H9 (cell line): Measurements from ENCODE around the gene PDPK1. TPM values are rescaled to one million over a fixed set of nuclear protein-coding genes. Genes with fewer than 3 reads are reported as not detected.

ENCODE experiments used
- DNase-seq: peaks from one replicate; pipeline ENCODE4 v3.0.0-alpha.2; 2017
- H2AFZ ChIP-seq: one replicate; pipeline ENCODE4 v1.6.1; 2013; ENCODE audit warnings: mild to moderate bottlenecking, low read length, control low read depth, moderate library complexity
- H2AK5ac ChIP-seq: 2 replicates; pipeline ENCODE4 v1.6.1; 2013; ENCODE audit warnings: low read length, control low read depth, mixed read lengths; ENCODE audit not compliant: insufficient read length
- H2BK120ac ChIP-seq: one replicate; pipeline ENCODE4 v1.6.1; 2013; ENCODE audit warnings: low read depth, mild to moderate bottlenecking, low read length, control low read depth, inconsistent platforms; ENCODE audit not compliant: poor library complexity, severe bottlenecking
- H2BK12ac ChIP-seq: 2 replicates; pipeline ENCODE4 v1.6.1; 2013; ENCODE audit warnings: low read length, control low read depth, mixed read lengths, low read depth; ENCODE audit not compliant: insufficient read length
- H2BK15ac ChIP-seq: 2 replicates; pipeline ENCODE4 v1.6.1; 2013; ENCODE audit warnings: low read depth, low read length, control low read depth
- H2BK20ac ChIP-seq: one replicate; pipeline ENCODE4 v1.6.1; 2013; ENCODE audit warnings: low read depth, mild to moderate bottlenecking, low read length, control low read depth, inconsistent platforms; ENCODE audit not compliant: poor library complexity, severe bottlenecking
- H2BK5ac ChIP-seq: 2 replicates; pipeline ENCODE4 v1.6.1; 2013; ENCODE audit warnings: low read length, control low read depth, mixed read lengths; ENCODE audit not compliant: insufficient read length
- H3K14ac ChIP-seq: 2 replicates; pipeline ENCODE4 v1.6.1; 2013; ENCODE audit warnings: low read length, control low read depth; ENCODE audit not compliant: insufficient read depth
- H3K18ac ChIP-seq: 2 replicates; pipeline ENCODE4 v1.6.1; 2013; ENCODE audit warnings: low read depth, mild to moderate bottlenecking, mixed read lengths, low read length, control low read depth; ENCODE audit not compliant: insufficient read length
- H3K23ac ChIP-seq: 2 replicates; pipeline ENCODE4 v1.6.1; 2013; ENCODE audit warnings: low read length, control low read depth, mixed read lengths, low read depth; ENCODE audit not compliant: insufficient read length
- H3K23me2 ChIP-seq: 2 replicates; pipeline ENCODE4 v1.6.1; 2013; ENCODE audit warnings: low read depth, mild to moderate bottlenecking, mixed read lengths, low read length, control low read depth; ENCODE audit not compliant: insufficient read length, poor library complexity, severe bottlenecking
- H3K27ac ChIP-seq: 2 replicates; pipeline ENCODE4 v1.5.1; 2013; ENCODE audit warnings: low read length, control low read depth, mixed read lengths, low read depth; ENCODE audit not compliant: insufficient read length
- H3K27me3 ChIP-seq: 2 replicates; pipeline ENCODE4 v1.6.1; 2013; ENCODE audit warnings: low read length, control low read depth, inconsistent platforms; ENCODE audit not compliant: insufficient read depth
- H3K4ac ChIP-seq: 2 replicates; pipeline ENCODE4 v1.6.1; 2013; ENCODE audit warnings: low read depth, mild to moderate bottlenecking, control low read depth, inconsistent platforms, low read length, moderate library complexity
- H3K4me1 ChIP-seq: 2 replicates; pipeline ENCODE4 v1.6.1; 2013; ENCODE audit warnings: low read length, control low read depth, inconsistent platforms; ENCODE audit not compliant: insufficient read depth
- H3K4me2 ChIP-seq: 2 replicates; pipeline ENCODE4 v1.6.1; 2013; ENCODE audit warnings: low read length, control low read depth, mixed read lengths; ENCODE audit not compliant: insufficient read length, insufficient read depth
- H3K56ac ChIP-seq: 2 replicates; pipeline ENCODE4 v1.6.1; 2013; ENCODE audit warnings: low read depth, mild to moderate bottlenecking, mixed read lengths, low read length, control low read depth; ENCODE audit not compliant: insufficient read length
- H3K79me1 ChIP-seq: 2 replicates; pipeline ENCODE4 v1.6.1; 2013; ENCODE audit warnings: low read depth, mild to moderate bottlenecking, moderate library complexity, low read length, control low read depth, inconsistent platforms; ENCODE audit not compliant: insufficient read depth, poor library complexity, severe bottlenecking
- H3K79me2 ChIP-seq: 2 replicates; pipeline ENCODE4 v1.6.1; 2013; ENCODE audit warnings: low read length, control low read depth, inconsistent platforms; ENCODE audit not compliant: insufficient read depth
- H3K9ac ChIP-seq: 2 replicates; pipeline ENCODE4 v1.6.1; 2013; ENCODE audit warnings: low read length, control low read depth, mixed read lengths; ENCODE audit not compliant: insufficient read length; ENCODE audit errors: extremely low read depth
- H3K9me3 ChIP-seq: one replicate; pipeline ENCODE4 v1.6.1; 2013; ENCODE audit warnings: low read depth, low read length, inconsistent platforms; ENCODE audit not compliant: control insufficient read depth
- H3T11ph ChIP-seq: one replicate; pipeline ENCODE4 v1.6.1; 2013; ENCODE audit warnings: mild to moderate bottlenecking, low read length, control low read depth, inconsistent platforms
- H4K20me1 ChIP-seq: one replicate; pipeline ENCODE4 v1.6.1; 2013; ENCODE audit not compliant: control insufficient read depth, insufficient read length, insufficient read depth
- H4K5ac ChIP-seq: 2 replicates; pipeline ENCODE4 v1.6.1; 2013; ENCODE audit warnings: low read depth, mild to moderate bottlenecking, mixed read lengths, low read length, control low read depth; ENCODE audit not compliant: insufficient read length
- H4K8ac ChIP-seq: replicated peaks from 2 replicates; pipeline ENCODE4 v1.6.1; 2013; ENCODE audit warnings: low read length, control low read depth, mixed read lengths, low read depth; ENCODE audit not compliant: insufficient read length
- H4K91ac ChIP-seq: 2 replicates; pipeline ENCODE4 v1.6.1; 2013; ENCODE audit warnings: low read depth, mild to moderate bottlenecking, moderate library complexity, mixed read lengths, low read length, control low read depth; ENCODE audit not compliant: insufficient read length
- H3K27ac Mint-ChIP-seq, 3 experiments: 2 replicates in 2 of 3; 3 replicates in 1 of 3; pipeline ENCODE4 v1.8.0; 2020 to 2021; ENCODE audit warnings: mixed read lengths in 3 of 3, mild to moderate bottlenecking in 1 of 3, moderate library complexity in 1 of 3
- H3K27me3 Mint-ChIP-seq: 2 replicates; pipeline ENCODE4 v1.8.0; 2021; ENCODE audit warnings: low read depth, mild to moderate bottlenecking, moderate library complexity, mixed read lengths
- H3K36me3 Mint-ChIP-seq, 3 experiments: 2 replicates in 2 of 3; 3 replicates in 1 of 3; pipeline ENCODE4 v1.8.0; 2020 to 2021; ENCODE audit warnings: low read depth in 3 of 3, mixed read lengths in 3 of 3; ENCODE audit not compliant: insufficient read depth in 1 of 3
- H3K4me1 Mint-ChIP-seq, 2 experiments: 2 replicates each; pipeline ENCODE4 v1.8.0; 2020; ENCODE audit warnings: mixed read lengths in 2 of 2
- H3K4me3 Mint-ChIP-seq, 2 experiments: 2 replicates in 1 of 2; 3 replicates in 1 of 2; pipeline ENCODE4 v1.8.0; 2020 to 2021; ENCODE audit warnings: mild to moderate bottlenecking in 2 of 2, mixed read lengths in 2 of 2, moderate library complexity in 1 of 2
- H3K9me3 Mint-ChIP-seq, 2 experiments: 2 replicates in 1 of 2; 3 replicates in 1 of 2; pipeline ENCODE4 v1.8.0; 2020; ENCODE audit warnings: mild to moderate bottlenecking in 2 of 2, mixed read lengths in 2 of 2, moderate library complexity in 1 of 2
- CTCF ChIP-seq: fragments of 200-600 bp; sonication (generic); conservative IDR thresholded peaks from 3 replicates; pipeline ENCODE4 v1.8.0; 2021; ENCODE audit warnings: antibody characterized with exemption, mild to moderate bottlenecking
- WGBS: extraction: QIAGEN DNeasy Blood & Tissue Kit; methylation state at CpG from one replicate; pipeline ENCODE4 v1.1.7; 2013; ENCODE audit warnings: missing lambda C conversion rate, low lambda C conversion rate, mixed read lengths; ENCODE audit not compliant: insufficient read length; ENCODE audit errors: extremely low coverage; 5-methylcytosine and 5-hydroxymethylcytosine counted together
- total RNA-seq: library from RNA; stranded (reverse); gene quantifications from 2 replicates; pipeline ENCODE4 v1.2.1, GENCODE V29; 2021

Gene PDPK1
- total RNA-seq, 1 experiment from 2014 or later, result 32.8 TPM

GRCh38 chr16:2610781-2611498 lies 73.1 kb downstream of the PDPK1 start:
- H3K4me2 ChIP-seq, result no peak overlapping the region
- H2BK20ac ChIP-seq, result no peak overlapping the region
- H2AFZ ChIP-seq, result no peak overlapping the region
- no peaks in the 10 kb centered on the region for H3K23me2 ChIP-seq
- no peak overlapping the region for H3K14ac ChIP-seq
- peaks cover 19 to 27% (median 23%) of the 10 kb centered on the region in 3 experiments for H3K36me3 Mint-ChIP-seq
- H3K4ac ChIP-seq, result no peak overlapping the region
- H2AK5ac ChIP-seq, result no peak overlapping the region
- H3K4me1 ChIP-seq, result no peaks in the 10 kb centered on the region
- no peak overlapping the region for H3T11ph ChIP-seq
- no peak overlapping the region for H4K8ac ChIP-seq
- H3K27ac Mint-ChIP-seq, result peak overlapping the region in 1 of 3 experiments; percentile 72; a peak in 1 of 7 replicates
- no peaks in the 10 kb centered on the region for H4K20me1 ChIP-seq
- no peak overlapping the region for H3K23ac ChIP-seq
- DNase-seq, result no peak
- H3K56ac ChIP-seq, result no peak overlapping the region
- no peak overlapping the region for H2BK15ac ChIP-seq
- no peak overlapping the region for H2BK120ac ChIP-seq
- no peak overlapping the region for H3K18ac ChIP-seq
- H3K9me3 ChIP-seq, result no peaks in the 10 kb centered on the region
- H3K27me3 ChIP-seq, result no peaks in the 10 kb centered on the region
- H3K9ac ChIP-seq, result no peak overlapping the region
- no peak overlapping the region for H2BK5ac ChIP-seq
- no peak overlapping the region for H3K4me3 Mint-ChIP-seq
- WGBS, result no CpG with 5 or more reads among the region's 29 CpGs
- H3K27me3 Mint-ChIP-seq, result no peaks in the 10 kb centered on the region
- peaks cover 5% of the 10 kb centered on the region; the same call in 1 of the 2 replicates for H3K79me2 ChIP-seq
- H4K5ac ChIP-seq, result no peak overlapping the region
- H4K91ac ChIP-seq, result no peak overlapping the region
- TF ChIP-seq CTCF, result no peak
- no peaks in the 10 kb centered on the region for H3K9me3 Mint-ChIP-seq
- H2BK12ac ChIP-seq, result no peak overlapping the region
- peaks cover 0 to 3% of the 10 kb centered on the region in 2 experiments; a peak in 1 of 4 replicates for H3K4me1 Mint-ChIP-seq
- H3K79me1 ChIP-seq, result peaks cover 3% of the 10 kb centered on the region
- no peak overlapping the region for H3K27ac ChIP-seq
